ENCODE data around the gene DNMT3L.

DNA sequence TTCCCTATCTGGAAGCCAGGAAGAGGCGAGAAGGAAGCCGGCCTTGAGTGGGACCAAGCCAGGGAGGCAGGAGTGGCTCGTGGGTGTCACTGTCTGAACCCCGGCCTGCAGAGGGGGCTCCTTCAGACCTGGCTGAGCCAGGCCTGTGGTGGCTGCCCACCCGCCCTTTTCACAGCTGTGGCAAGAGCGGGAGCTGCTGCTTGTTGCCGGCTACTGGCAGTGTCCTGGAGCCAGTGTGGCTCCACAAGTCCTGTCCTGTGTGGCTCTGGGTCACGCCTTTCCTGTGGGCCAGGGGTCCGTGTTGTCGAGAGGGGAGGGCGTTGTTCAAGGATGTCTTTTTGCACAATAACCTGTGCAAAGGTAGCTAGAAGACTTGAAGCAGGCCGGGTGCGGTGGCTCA is 39.4 kb upstream of the DNMT3L start:
- TF ChIP-seq, protein P1, sequence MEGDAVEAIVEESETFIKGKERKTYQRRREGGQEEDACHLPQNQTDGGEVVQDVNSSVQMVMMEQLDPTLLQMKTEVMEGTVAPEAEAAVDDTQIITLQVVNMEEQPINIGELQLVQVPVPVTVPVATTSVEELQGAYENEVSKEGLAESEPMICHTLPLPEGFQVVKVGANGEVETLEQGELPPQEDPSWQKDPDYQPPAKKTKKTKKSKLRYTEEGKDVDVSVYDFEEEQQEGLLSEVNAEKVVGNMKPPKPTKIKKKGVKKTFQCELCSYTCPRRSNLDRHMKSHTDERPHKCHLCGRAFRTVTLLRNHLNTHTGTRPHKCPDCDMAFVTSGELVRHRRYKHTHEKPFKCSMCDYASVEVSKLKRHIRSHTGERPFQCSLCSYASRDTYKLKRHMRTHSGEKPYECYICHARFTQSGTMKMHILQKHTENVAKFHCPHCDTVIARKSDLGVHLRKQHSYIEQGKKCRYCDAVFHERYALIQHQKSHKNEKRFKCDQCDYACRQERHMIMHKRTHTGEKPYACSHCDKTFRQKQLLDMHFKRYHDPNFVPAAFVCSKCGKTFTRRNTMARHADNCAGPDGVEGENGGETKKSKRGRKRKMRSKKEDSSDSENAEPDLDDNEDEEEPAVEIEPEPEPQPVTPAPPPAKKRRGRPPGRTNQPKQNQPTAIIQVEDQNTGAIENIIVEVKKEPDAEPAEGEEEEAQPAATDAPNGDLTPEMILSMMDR (IDR thresholded peaks at IDR 0.05), result no peak
- TF ChIP-seq POLR2A (IDR thresholded peaks at IDR 0.05) (no peak), EP300 (IDR thresholded peaks at IDR 0.05) (no peak)
